ENCODE data around the gene ZNF768. TPM values are rescaled to one million over a fixed set of nuclear protein-coding genes. Genes with fewer than 3 reads are reported as not detected.

Gene ZNF768
- total and polyA plus RNA-seq, 2 of the 13 experiments (the other 11 are each of a cell fraction or from before 2014, with no cell fraction given): 26.7 to 34.4 TPM

- TF ChIP-seq ZMAT3 (CRISPR knock-in tag; conservative IDR thresholded peaks at IDR 0.05): no peak; the same call in 1 of the 2 replicates
- no peak for TF ChIP-seq REL (CRISPR knock-in tag; conservative IDR thresholded peaks at IDR 0.05)
- 0 out of 2 replicates have a peak, but pooled peaks have one; percentile 60 for TF ChIP-seq ZFYVE20 (CRISPR knock-in tag; IDR thresholded peaks at IDR 0.05; ENCODE audit: borderline replicate concordance, low read depth)
- 0 out of 2 replicates have a peak, but pooled peaks have one; percentile 86 for TF ChIP-seq WIZ (CRISPR knock-in tag; IDR thresholded peaks at IDR 0.05)
- TF ChIP-seq, protein P1, sequence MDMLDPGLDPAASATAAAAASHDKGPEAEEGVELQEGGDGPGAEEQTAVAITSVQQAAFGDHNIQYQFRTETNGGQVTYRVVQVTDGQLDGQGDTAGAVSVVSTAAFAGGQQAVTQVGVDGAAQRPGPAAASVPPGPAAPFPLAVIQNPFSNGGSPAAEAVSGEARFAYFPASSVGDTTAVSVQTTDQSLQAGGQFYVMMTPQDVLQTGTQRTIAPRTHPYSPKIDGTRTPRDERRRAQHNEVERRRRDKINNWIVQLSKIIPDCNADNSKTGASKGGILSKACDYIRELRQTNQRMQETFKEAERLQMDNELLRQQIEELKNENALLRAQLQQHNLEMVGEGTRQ (IDR thresholded peaks at IDR 0.05; ENCODE audit: low read depth, low read length): no peak
- TF ChIP-seq, protein P1 (CRISPR knock-in tag; IDR thresholded peaks at IDR 0.05; ENCODE audit: borderline replicate concordance): peak; percentile 5; the same call in 1 of the 2 replicates
- TF ChIP-seq ZNF20 (CRISPR knock-in tag; IDR thresholded peaks at IDR 0.05): no peak
- TF ChIP-seq, protein P2, sequence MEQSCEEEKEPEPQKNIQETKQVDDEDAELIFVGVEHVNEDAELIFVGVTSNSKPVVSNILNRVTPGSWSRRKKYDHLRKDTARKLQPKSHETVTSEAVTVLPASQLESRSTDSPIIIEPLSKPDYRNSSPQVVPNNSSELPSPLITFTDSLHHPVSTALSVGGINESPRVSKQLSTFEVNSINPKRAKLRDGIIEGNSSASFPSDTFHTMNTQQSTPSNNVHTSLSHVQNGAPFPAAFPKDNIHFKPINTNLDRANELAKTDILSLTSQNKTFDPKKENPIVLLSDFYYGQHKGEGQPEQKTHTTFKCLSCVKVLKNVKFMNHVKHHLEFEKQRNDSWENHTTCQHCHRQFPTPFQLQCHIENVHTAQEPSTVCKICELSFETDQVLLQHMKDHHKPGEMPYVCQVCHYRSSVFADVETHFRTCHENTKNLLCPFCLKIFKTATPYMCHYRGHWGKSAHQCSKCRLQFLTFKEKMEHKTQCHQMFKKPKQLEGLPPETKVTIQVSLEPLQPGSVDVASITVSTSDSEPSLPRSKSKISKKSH (CRISPR knock-in tag; IDR thresholded peaks at IDR 0.05; ENCODE audit: borderline replicate concordance): no peak
- TF ChIP-seq ZNF230 (CRISPR knock-in tag; IDR thresholded peaks at IDR 0.05): 0 out of 2 replicates have a peak, but pooled peaks have one; percentile 17
- no peak for TF ChIP-seq NFE2L1 (CRISPR knock-in tag; IDR thresholded peaks at IDR 0.05; ENCODE audit: borderline replicate concordance)
- TF ChIP-seq HOXA7 (CRISPR knock-in tag; IDR thresholded peaks at IDR 0.05): no peak
- 0 out of 2 replicates have a peak, but pooled peaks have one; percentile 35 for TF ChIP-seq ZNF816 (CRISPR knock-in tag; IDR thresholded peaks at IDR 0.05; ENCODE audit: borderline replicate concordance)
- peak; percentile 53; the same call in 1 of the 2 replicates for TF ChIP-seq ZNF709 (CRISPR knock-in tag; IDR thresholded peaks at IDR 0.05)
- TF ChIP-seq PAXIP1 (CRISPR knock-in tag; conservative IDR thresholded peaks at IDR 0.05): no peak
- TF ChIP-seq SATB2 (CRISPR knock-in tag; IDR thresholded peaks at IDR 0.05): no peak
- TF ChIP-seq ZNF556 (CRISPR knock-in tag; IDR thresholded peaks at IDR 0.05; ENCODE audit: borderline replicate concordance): no peak
- no peak for TF ChIP-seq ETV6 (CRISPR knock-in tag; conservative IDR thresholded peaks at IDR 0.05)
- TF ChIP-seq ZNF800 (CRISPR knock-in tag; IDR thresholded peaks at IDR 0.05): peak; percentile 52
- TF ChIP-seq ZNF615 (CRISPR knock-in tag; IDR thresholded peaks at IDR 0.05; ENCODE audit: borderline replicate concordance): no peak
These were observed 8.9 kb upstream of the ZNF768 start (continued) for GRCh38 chr16:30535106-30535776.

Data from HepG2 (cell line).